CD4-positive, alpha-beta memory T cell (primary cell): ENCODE results near the gene PRODH2. TPM values are rescaled to one million over a fixed set of nuclear protein-coding genes. Genes with fewer than 3 reads are reported as not detected.
A peak's percentile ranks its signal among the peaks of the same experiment; 100 is the strongest.

ENCODE experiments used
- CTCF ChIA-PET: fragments of 350-600 bp; sonication (Branson Sonifier 250); formaldehyde crosslinking; loops from one replicate; lab custom pipeline; 2021; ENCODE audit warnings: inconsistent platforms; ENCODE audit not compliant: partially characterized antibody; lab: Charles Lee
- POLR2A ChIA-PET: fragments of 350-600 bp; sonication (Branson Sonifier 250); formaldehyde crosslinking; loops from one replicate; lab custom pipeline; 2021; ENCODE audit not compliant: partially characterized antibody; lab: Charles Lee
- DNase-seq, 5 donors: peaks; one replicate each; pipeline versions ENCODE4 v3.0.0 to v3.0.0-alpha.2; 2020 to 2022; ENCODE audit warnings: mixed read lengths in 1 of 5
- H3K27ac ChIP-seq: one replicate; pipeline ENCODE4 v1.7.0; 2013; ENCODE audit warnings: low read depth, low read length
- H3K27me3 ChIP-seq: 2 replicates; pipeline ENCODE4 v1.7.0; 2013; ENCODE audit warnings: mild to moderate bottlenecking, low read length, moderate library complexity; ENCODE audit not compliant: insufficient read depth
- H3K36me3 ChIP-seq: 2 replicates; pipeline ENCODE4 v1.7.0; 2013; ENCODE audit warnings: mild to moderate bottlenecking, low read length, moderate library complexity; ENCODE audit not compliant: insufficient read depth
- H3K4me1 ChIP-seq: 2 replicates; pipeline ENCODE4 v1.7.0; 2013; ENCODE audit warnings: mild to moderate bottlenecking, low read length, moderate library complexity; ENCODE audit not compliant: insufficient read depth
- H3K4me3 ChIP-seq, 2 donors: one replicate each; pipeline ENCODE4 v1.7.0; 2013; ENCODE audit warnings: low read length in 2 of 2, mild to moderate bottlenecking in 1 of 2
- H3K9me3 ChIP-seq, 2 donors: one replicate each; pipeline ENCODE4 v1.7.0; 2013; ENCODE audit warnings: low read length in 2 of 2, control low read depth in 1 of 2; ENCODE audit not compliant: control insufficient read depth in 1 of 2
- H3K27ac Mint-ChIP-seq, 7 donors: one replicate each; pipeline ENCODE4 v1.8.0; 2020 to 2021; ENCODE audit warnings: mixed read lengths in 7 of 7, mild to moderate bottlenecking in 6 of 7, inconsistent platforms in 3 of 7, moderate library complexity in 3 of 7
- H3K27me3 Mint-ChIP-seq, 2 donors: one replicate each; pipeline ENCODE4 v1.8.0; 2020 to 2021; ENCODE audit warnings: mixed read lengths in 2 of 2
- H3K36me3 Mint-ChIP-seq, 2 donors: one replicate each; pipeline ENCODE4 v1.8.0; 2020 to 2021; ENCODE audit warnings: mixed read lengths in 2 of 2, inconsistent platforms in 1 of 2, mild to moderate bottlenecking in 1 of 2
- H3K4me1 Mint-ChIP-seq, 4 donors: one replicate each; pipeline ENCODE4 v1.8.0; 2020 to 2021; ENCODE audit warnings: mixed read lengths in 4 of 4, mild to moderate bottlenecking in 1 of 4
- H3K4me3 Mint-ChIP-seq, 8 donors: one replicate each; pipeline ENCODE4 v1.8.0; 2020 to 2021; ENCODE audit warnings: mixed read lengths in 8 of 8, mild to moderate bottlenecking in 7 of 8, moderate library complexity in 6 of 8, inconsistent platforms in 3 of 8
- H3K9me3 Mint-ChIP-seq, 8 donors: one replicate each; pipeline ENCODE4 v1.8.0; 2020 to 2021; ENCODE audit warnings: mixed read lengths in 8 of 8, mild to moderate bottlenecking in 5 of 8, inconsistent platforms in 3 of 8, moderate library complexity in 1 of 8
- intact Hi-C: fragments of 100-400 bp; cut with micrococcal nuclease; formaldehyde crosslinking; loops from one replicate; pipeline ENCODE4 v1.15.1; 2023
- polyA plus RNA-seq, 2 donors: library from polyadenylated mRNA; unstranded; fragments of 300-500 nt; fragmentation: Illumina TruSeq; gene quantifications; one replicate each; pipeline ENCODE4 v1.2.3, GENCODE V29; 2021
- total RNA-seq, 2 experiments: library from RNA; stranded (reverse); gene quantifications; one replicate each; pipeline ENCODE4 v1.2.3, GENCODE V29; 2021

PRODH2 gene
- total and polyA plus RNA-seq, 4 experiments from 2014 or later: not detected

DNA sequence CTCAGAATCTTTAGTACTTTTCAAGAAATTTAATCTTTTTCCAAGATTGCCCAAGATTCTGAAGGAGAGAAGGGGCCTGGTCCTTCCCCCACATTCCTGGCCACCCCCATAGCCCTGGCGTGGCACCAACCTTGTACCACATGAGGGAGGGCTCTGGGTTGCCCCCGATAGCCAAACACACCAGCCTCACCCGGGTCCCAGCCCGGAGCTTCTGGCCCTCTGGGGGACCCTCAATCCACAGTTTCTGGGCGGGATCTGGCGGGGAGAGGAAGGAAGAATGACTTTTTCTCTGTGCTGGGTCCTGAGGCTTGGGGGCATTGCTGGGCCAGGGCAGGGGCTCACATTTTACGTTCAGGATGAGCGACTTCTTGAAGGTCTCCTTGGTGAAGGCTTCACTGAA lies 35.3 kb upstream of the PRODH2 start:
- peaks cover 0 to 3% of the 10 kb centered on the region in 2 donors for H3K36me3 Mint-ChIP-seq

GRCh38 chr19:35846038-35846668 lies 33.5 kb upstream of the PRODH2 start:
- peak overlapping the region in 1 of 7 donors; percentile 35 for H3K27ac Mint-ChIP-seq
- peaks cover 42 to 61% of the 10 kb centered on the region in 2 donors for H3K27me3 Mint-ChIP-seq
- no peaks in the 10 kb centered on the region for H3K9me3 ChIP-seq
- peak overlapping the region; percentile 13 to 77 (median 54) for H3K4me3 Mint-ChIP-seq
- H3K4me1 Mint-ChIP-seq: peaks cover 7 to 30% (median 20%) of the 10 kb centered on the region in 4 donors
- intact Hi-C loops: no loop called here
- peaks cover 33% of the 10 kb centered on the region for H3K27me3 ChIP-seq
- ChIA-PET POLR2A (no interaction called here), CTCF (no interaction called here)
- H3K36me3 Mint-ChIP-seq: peaks cover 0 to 8% of the 10 kb centered on the region in 2 donors
- no peak for DNase-seq
- H3K36me3 ChIP-seq: no peaks in the 10 kb centered on the region
- peaks cover 14% of the 10 kb centered on the region for H3K4me1 ChIP-seq
- no peak overlapping the region for H3K27ac ChIP-seq
- no peak overlapping the region for H3K4me3 ChIP-seq
- peaks cover 0 to 9% (median 5%) of the 10 kb centered on the region in 8 donors for H3K9me3 Mint-ChIP-seq

More for the DNA sequence above, 35.3 kb upstream of the PRODH2 start:
- Histone ChIP-seq H3K9me3 (no peaks in the 10 kb centered on the region), H3K27ac (no peak overlapping the region), H3K4me1 (peaks cover 14% of the 10 kb centered on the region), H3K27me3 (peaks cover 33% of the 10 kb centered on the region), H3K4me3 (no peak overlapping the region), H3K36me3 (no peaks in the 10 kb centered on the region)
- ChIA-PET CTCF (no interaction called here), POLR2A (no interaction called here)
- peaks cover 7 to 30% (median 20%) of the 10 kb centered on the region in 4 donors for H3K4me1 Mint-ChIP-seq
- no peak overlapping the region for H3K27ac Mint-ChIP-seq
- no peak overlapping the region for H3K4me3 Mint-ChIP-seq
- intact Hi-C loops: no loop called here
- peaks cover 0 to 5% (median under 1%) of the 10 kb centered on the region in 8 donors for H3K9me3 Mint-ChIP-seq
- H3K27me3 Mint-ChIP-seq: peaks cover 38 to 57% of the 10 kb centered on the region in 2 donors
- no peak for DNase-seq

GRCh38 chr19:35845215-35846037 lies 32.8 kb upstream of the PRODH2 start:
- no peak for DNase-seq
- intact Hi-C loops: no loop called here
- H3K36me3 ChIP-seq: no peaks in the 10 kb centered on the region
- H3K27ac ChIP-seq: no peak overlapping the region
- Mint-ChIP-seq H3K27me3 (peaks cover 42 to 54% of the 10 kb centered on the region in 2 donors), H3K36me3 (peaks cover 0 to 8% of the 10 kb centered on the region in 2 donors), H3K4me3 (peak overlapping the region; percentile 57 to 79 (median 69)), H3K27ac (no peak overlapping the region), H3K9me3 (peaks cover 0 to 9% (median 5%) of the 10 kb centered on the region in 8 donors), H3K4me1 (peaks cover 7 to 30% (median 20%) of the 10 kb centered on the region in 4 donors)
- peaks cover 14% of the 10 kb centered on the region for H3K4me1 ChIP-seq
- no peak overlapping the region for H3K4me3 ChIP-seq
- CTCF ChIA-PET: interaction anchor here (0.5 kb wide), 1 partner anchor 38 kb away, joined by 3 read pairs; no protein-coding TSS in a partner anchor
- H3K9me3 ChIP-seq: no peaks in the 10 kb centered on the region
- peaks cover 33% of the 10 kb centered on the region for H3K27me3 ChIP-seq
- POLR2A ChIA-PET: no interaction called here

DNA sequence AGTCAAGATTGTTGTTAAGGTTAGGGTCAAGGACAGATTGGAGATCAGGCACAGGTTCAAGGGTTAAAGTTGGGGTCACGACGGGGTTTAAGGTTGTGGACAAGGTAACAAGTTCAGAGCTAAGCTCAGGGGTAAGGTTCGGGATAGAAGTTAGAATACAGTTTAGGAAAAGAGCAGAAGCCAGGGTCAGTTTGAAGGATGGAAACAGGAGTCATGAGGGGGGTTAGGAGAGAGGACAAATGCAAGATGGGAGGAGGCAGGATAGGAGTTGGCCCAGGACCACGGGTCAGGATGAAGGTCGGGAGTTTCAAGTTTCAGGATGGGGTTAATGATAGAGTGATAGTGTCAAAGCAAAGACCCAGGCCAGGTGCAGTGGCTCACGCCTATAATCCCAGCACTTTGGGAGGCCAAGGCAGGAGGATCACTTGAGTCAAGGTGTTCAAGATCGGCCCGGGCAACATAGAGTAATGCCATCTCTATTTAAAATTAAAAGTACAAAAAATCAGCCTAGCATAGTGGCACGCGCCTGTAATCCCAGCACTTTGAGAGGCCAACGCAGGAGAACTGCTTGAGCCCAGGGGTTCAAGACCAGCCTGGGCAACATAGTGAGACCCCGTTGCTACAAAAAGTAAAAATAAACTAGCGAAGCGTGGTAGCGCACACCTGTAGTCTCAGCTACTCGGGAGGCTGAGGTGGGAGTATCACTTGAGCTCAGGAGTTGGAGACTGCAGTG lies 32.0 kb upstream of the PRODH2 start:
- peaks cover 0 to 11% (median 6%) of the 10 kb centered on the region in 8 donors for H3K9me3 Mint-ChIP-seq
- H3K36me3 Mint-ChIP-seq: peaks cover 0 to 8% of the 10 kb centered on the region in 2 donors
- H3K4me1 ChIP-seq: peaks cover 14% of the 10 kb centered on the region
- ChIA-PET CTCF (no interaction called here), POLR2A (no interaction called here)
- no peaks in the 10 kb centered on the region for H3K9me3 ChIP-seq
- no peak overlapping the region for H3K4me3 ChIP-seq
- peak overlapping the region in 2 of 7 donors; percentile 9 to 14 for H3K27ac Mint-ChIP-seq
- H3K27me3 Mint-ChIP-seq: peaks cover 42 to 54% of the 10 kb centered on the region in 2 donors
- no peak overlapping the region for H3K27ac ChIP-seq
- H3K4me1 Mint-ChIP-seq: peaks cover 7 to 30% (median 20%) of the 10 kb centered on the region in 4 donors
- intact Hi-C loops: no loop called here
- no peak for DNase-seq
- H3K36me3 ChIP-seq: no peaks in the 10 kb centered on the region
- H3K4me3 Mint-ChIP-seq: peak overlapping the region in 7 of 8 donors; percentile 63 to 79 (median 70)
- peaks cover 33% of the 10 kb centered on the region for H3K27me3 ChIP-seq

- Histone ChIP-seq H3K9me3 (no peaks in the 10 kb centered on the region), H3K4me3 (no peak overlapping the region), H3K36me3 (no peaks in the 10 kb centered on the region), H3K27me3 (peaks cover 33% of the 10 kb centered on the region), H3K27ac (no peak overlapping the region), H3K4me1 (peaks cover 14% of the 10 kb centered on the region)
- Mint-ChIP-seq H3K27me3 (peaks cover 40 to 53% of the 10 kb centered on the region in 2 donors), H3K4me3 (peak overlapping the region in 3 of 8 donors; percentile 32 to 79 (median 40)), H3K27ac (no peak overlapping the region), H3K9me3 (peaks cover 0 to 16% (median 9%) of the 10 kb centered on the region in 8 donors), H3K4me1 (peaks cover 7 to 30% (median 20%) of the 10 kb centered on the region in 4 donors), H3K36me3 (peaks cover 2 to 8% of the 10 kb centered on the region in 2 donors)
- POLR2A ChIA-PET: no interaction called here
- intact Hi-C loops: no loop called here
- DNase-seq: no peak
- CTCF ChIA-PET: no interaction called here
Measured at GRCh38 chr19:35843676-35844481, 31.2 kb upstream of the PRODH2 start.

DNA sequence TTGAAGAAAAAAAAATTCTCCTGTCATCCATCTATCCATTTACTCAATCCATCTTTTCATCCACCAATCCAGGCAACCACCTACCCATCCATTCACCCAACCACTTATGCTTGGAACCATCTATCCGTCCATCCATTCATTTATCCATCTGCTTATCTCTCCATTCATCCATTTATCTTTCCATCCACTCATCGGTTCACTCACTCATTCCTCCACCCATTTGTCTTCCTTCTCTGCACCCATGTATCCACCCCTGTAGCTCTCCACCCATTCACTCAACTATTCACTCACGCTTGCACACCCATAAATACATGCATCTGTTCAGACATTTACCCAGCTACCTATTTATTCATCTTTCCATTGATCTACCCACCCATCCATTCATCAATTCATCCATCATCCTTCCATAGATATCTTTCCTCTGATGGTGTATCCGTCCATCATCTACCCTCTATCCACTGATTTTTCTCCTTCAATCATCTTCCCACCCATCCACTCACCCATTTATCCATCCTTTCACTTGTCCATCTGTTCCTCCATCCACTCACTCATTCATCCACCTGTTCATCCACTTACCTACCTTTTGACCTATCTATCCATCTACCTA lies 30.1 kb upstream of the PRODH2 start:
- Histone ChIP-seq H3K4me3 (no peak overlapping the region), H3K36me3 (no peaks in the 10 kb centered on the region), H3K4me1 (peaks cover 14% of the 10 kb centered on the region), H3K27me3 (peaks cover 33% of the 10 kb centered on the region), H3K9me3 (no peaks in the 10 kb centered on the region), H3K27ac (no peak overlapping the region)
- Mint-ChIP-seq H3K27me3 (peaks cover 34 to 47% of the 10 kb centered on the region in 2 donors), H3K36me3 (peaks cover 3 to 8% of the 10 kb centered on the region in 2 donors), H3K4me1 (peaks cover 7 to 30% (median 20%) of the 10 kb centered on the region in 4 donors), H3K4me3 (peak overlapping the region in 1 of 8 donors; percentile 1), H3K9me3 (peaks cover 0 to 21% (median 11%) of the 10 kb centered on the region in 8 donors), H3K27ac (no peak overlapping the region)
- POLR2A ChIA-PET: no interaction called here
- CTCF ChIA-PET: no interaction called here
- DNase-seq: no peak
- intact Hi-C loops: no loop called here
